Ovary (tissue), 9 donors: Measurements from ENCODE around the gene LRP1B. TPM values are rescaled to one million over a fixed set of nuclear protein-coding genes. Genes with fewer than 3 reads are reported as not detected.

Source experiments
- DNase-seq, 5 donors: peaks; one replicate each; pipeline ENCODE4 v3.0.0-alpha.2; 2019 to 2020
- H3K27ac ChIP-seq, 2 donors: fragments of 200-600 bp; one replicate each; pipeline versions ENCODE4 v1.5.1 to v1.8.0; 2019 to 2022
- H3K27me3 ChIP-seq: fragments of 200-600 bp; one replicate; pipeline ENCODE4 v1.8.0; 2022
- H3K36me3 ChIP-seq: fragments of 200-600 bp; sonication (generic); one replicate; pipeline ENCODE4 v1.5.1; 2019
- H3K4me1 ChIP-seq: one replicate; pipeline ENCODE4 v1.8.1; 2013; ENCODE audit warnings: mild to moderate bottlenecking, moderate library complexity; ENCODE audit not compliant: insufficient read depth
- H3K4me3 ChIP-seq: fragments of 200-600 bp; sonication (generic); one replicate; pipeline ENCODE4 v1.5.1; 2017
- H3K9me3 ChIP-seq, 2 donors: fragments of 200-600 bp in 1 of 2; sonication (generic) in 1 of 2; one replicate each; pipeline versions ENCODE4 v1.5.1 to v1.8.1; 2013 to 2019; ENCODE audit warnings: mild to moderate bottlenecking in 1 of 2, moderate library complexity in 1 of 2
- CTCF ChIP-seq, 3 donors: fragments of 450-650 bp in 2 of 3; fragments of 200-600 bp in 1 of 3; IDR thresholded peaks; one replicate each; pipeline versions ENCODE4 v1.5.1 to v1.8.0; 2016 to 2022; ENCODE audit warnings: antibody characterized with exemption in 3 of 3, mild to moderate bottlenecking in 1 of 3
- EP300 ChIP-seq: sonication (generic); formaldehyde crosslinking; IDR thresholded peaks from one replicate; pipeline ENCODE4 v1.6.1; 2017; ENCODE audit warnings: antibody characterized with exemption
- POLR2A ChIP-seq: fragments of 450-650 bp; IDR thresholded peaks from one replicate; pipeline ENCODE4 v1.6.1; 2017; ENCODE audit warnings: antibody characterized with exemption, mild to moderate bottlenecking, moderate library complexity
- WGBS, 3 donors: extraction: QIAGEN DNeasy Blood & Tissue Kit in 1 of 3; methylation state at CpG; one replicate each; pipeline versions ENCODE4 v1.1.5 to v1.1.7; 2013 to 2017; 5-methylcytosine and 5-hydroxymethylcytosine counted together
- intact Hi-C, 4 donors: fragments of 100-400 bp; cut with DNase I; formaldehyde crosslinking; loops; one replicate each; pipeline versions ENCODE4 v1.11.0 to v1.15.1; 2022 to 2023
- polyA plus RNA-seq, 2 donors: library from polyadenylated mRNA; stranded (reverse); fragments of 200-250 nt in 1 of 2; fragments of 350-450 nt in 1 of 2; fragmentation: Illumina TruSeq in 1 of 2; extraction: RNeasy Lipid Tissue Mini Kit (QIAGEN cat#74804) in 1 of 2; gene quantifications; one replicate each; pipeline ENCODE4 v1.2.3, GENCODE V29; 2013 to 2014
- total RNA-seq, 7 donors: library from RNA; depleted of rRNA in 2 of 7; stranded (reverse); fragments of >200 nt in 2 of 7; fragmentation: NEBNext Ultra II Directional in 3 of 7; extraction: Animal tissue kit (Norgen Biotek cat#: 25700) in 3 of 7; gene quantifications; one replicate each; pipeline versions ENCODE4 v1.1.0 to v1.2.4, GENCODE V29; 2016 to 2023
- donor health status: DM: no; HTN: no; CAD: no; lungs with moderate emphysema.
- donor health status: DM: no; HTN: no; CAD: no.
- donor health status: Bipolar disorder and iron deficiency.
- donor health status: DM: yes; HTN: yes; CAD: no.
- donor health status: DM: no; HTN: no; CAD: no.
- donor health status: DM: yes; HTN: yes; CAD: no.

The LRP1B gene
- total and polyA plus RNA-seq, 9 donors: 0.08 to 2.6 (median 0.37) TPM

GRCh38 chr2:140804700-140805260 is 1326.0 kb downstream of the LRP1B start:
- Histone ChIP-seq H3K4me1 (no peaks in the 10 kb centered on the region), H3K36me3 (no peaks in the 10 kb centered on the region), H3K4me3 (no peak overlapping the region), H3K27ac (no peak overlapping the region), H3K9me3 (no peaks in the 10 kb centered on the region), H3K27me3 (no peaks in the 10 kb centered on the region)
- 58 to 79% (median 73%) methylated on average over 1 of the region's 1 CpG for WGBS, 3 donors
- no peak for DNase-seq
- intact Hi-C loops: no loop called here
- TF ChIP-seq EP300 (no peak), CTCF (IDR thresholded peaks at IDR 0.05) (no peak), POLR2A (no peak)

- H3K4me3 ChIP-seq: no peak overlapping the region
- no peaks in the 10 kb centered on the region for H3K9me3 ChIP-seq
- intact Hi-C loops: no loop called here
- H3K27ac ChIP-seq: no peak overlapping the region
- no peak for TF ChIP-seq POLR2A
- no peak for TF ChIP-seq CTCF (IDR thresholded peaks at IDR 0.05)
- TF ChIP-seq EP300: no peak
- DNase-seq: no peak
- no peaks in the 10 kb centered on the region for H3K36me3 ChIP-seq
- WGBS, 3 donors: 91 to 93% (median 93%) methylated on average over 3 of the region's 3 CpGs
- H3K27me3 ChIP-seq: no peaks in the 10 kb centered on the region
- H3K4me1 ChIP-seq: no peaks in the 10 kb centered on the region
These were observed 1329.5 kb downstream of the LRP1B start for GRCh38 chr2:140801311-140801710.

- no peak for TF ChIP-seq EP300
- no peak for TF ChIP-seq CTCF (IDR thresholded peaks at IDR 0.05)
- TF ChIP-seq POLR2A: no peak
- H3K9me3 ChIP-seq: no peaks in the 10 kb centered on the region
- H3K36me3 ChIP-seq: no peaks in the 10 kb centered on the region
- intact Hi-C loops: no loop called here
- H3K27me3 ChIP-seq: no peaks in the 10 kb centered on the region
- no peaks in the 10 kb centered on the region for H3K4me1 ChIP-seq
- 86 to 91% (median 87%) methylated on average over 4 of the region's 4 CpGs for WGBS, 3 donors
- H3K4me3 ChIP-seq: no peak overlapping the region
- no peak overlapping the region for H3K27ac ChIP-seq
- no peak for DNase-seq
These were observed 1333.1 kb downstream of the LRP1B start for GRCh38 chr2:140797718-140798117.

GRCh38 chr2:140791802-140792201 is 1339.0 kb downstream of the LRP1B start:
- no peaks in the 10 kb centered on the region for H3K36me3 ChIP-seq
- H3K4me1 ChIP-seq: no peaks in the 10 kb centered on the region
- no peak for DNase-seq
- H3K27ac ChIP-seq: no peak overlapping the region
- no peak for TF ChIP-seq POLR2A
- TF ChIP-seq EP300: no peak
- TF ChIP-seq CTCF (IDR thresholded peaks at IDR 0.05): no peak
- H3K9me3 ChIP-seq: no peaks in the 10 kb centered on the region
- intact Hi-C loops: no loop called here
- H3K4me3 ChIP-seq: no peak overlapping the region
- no peaks in the 10 kb centered on the region for H3K27me3 ChIP-seq
- whole genome bisulfite sequencing, 3 donors: 66 to 94% (median 87%) methylated on average over 2 of the region's 2 CpGs
